GM08714 (cell line): ENCODE measurements around the gene PIGR.

Experiments used
- H3K4me3 ChIP-seq: fragments of 200-500 bp; sonication (Bioruptor generic); 2 replicates; pipeline ENCODE4 v1.5.1; 2014; ENCODE audit warnings: mild to moderate bottlenecking, low read length, inconsistent platforms
- ZNF274 ChIP-seq: IDR thresholded peaks from 2 replicates; pipeline ENCODE4 v1.6.1; 2012; ENCODE audit warnings: mild to moderate bottlenecking, low read depth, low read length

PIGR gene

DNA sequence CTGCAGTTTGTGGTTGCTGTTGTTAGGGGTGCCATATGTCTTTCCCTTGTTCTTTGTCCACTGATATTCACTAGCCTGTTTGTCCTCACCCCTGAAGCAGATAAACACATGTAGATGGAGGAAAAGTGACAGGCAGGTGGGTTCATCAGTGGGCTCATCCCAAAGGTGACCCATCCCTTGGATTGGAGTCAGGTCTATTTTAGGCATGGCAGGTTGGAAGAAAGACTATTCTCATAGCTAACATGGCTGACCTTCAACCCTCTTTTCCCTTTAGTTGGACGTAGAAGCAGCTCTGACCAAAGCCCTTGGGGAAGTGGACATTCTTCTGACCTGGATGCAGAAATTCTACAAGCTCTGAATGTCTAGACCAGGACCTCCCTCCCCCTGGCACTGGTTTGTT is 43.6 kb downstream of the PIGR start:
- no peak for TF ChIP-seq ZNF274
- H3K4me3 ChIP-seq: no peak overlapping the region

DNA sequence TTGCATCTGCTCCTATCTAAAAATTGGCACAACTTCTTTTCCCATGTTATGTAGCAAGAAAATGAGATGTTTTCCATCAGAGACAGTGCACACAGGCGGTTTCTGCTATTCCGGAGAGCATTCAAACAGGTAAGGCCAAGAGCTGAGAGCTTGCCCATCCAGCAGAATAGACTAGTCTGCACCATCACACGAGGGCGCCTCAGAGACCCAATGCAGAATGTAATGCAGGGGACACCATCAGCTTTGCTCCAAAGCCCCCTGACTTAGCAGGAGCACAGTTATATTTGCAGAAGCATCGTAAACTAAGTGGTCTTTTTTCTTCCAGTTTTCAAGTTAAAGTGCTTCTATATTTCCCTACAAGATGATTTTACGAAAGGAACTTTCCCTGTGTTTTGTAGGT is 44.3 kb downstream of the PIGR start:
- H3K4me3 ChIP-seq: no peak overlapping the region
- no peak for TF ChIP-seq ZNF274

DNA sequence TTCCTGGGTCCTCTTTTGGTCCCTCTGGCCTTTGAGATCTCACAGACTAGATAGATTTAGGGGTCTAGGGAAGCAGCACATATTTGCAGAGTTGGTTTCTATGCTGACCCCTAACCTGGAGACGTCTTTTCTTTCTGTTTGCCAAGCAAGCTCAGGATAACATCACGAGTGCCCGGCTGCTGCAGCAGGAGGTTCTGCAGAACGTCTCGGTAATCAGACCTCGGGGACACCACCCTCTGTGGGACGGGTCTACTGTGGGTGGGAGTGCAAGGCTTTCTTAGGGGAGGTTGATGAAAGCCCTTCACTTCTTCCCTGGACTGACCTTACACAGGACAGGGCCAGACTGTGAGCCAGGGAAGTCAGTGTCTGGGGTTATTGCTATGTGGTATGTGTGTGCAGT is 46.1 kb downstream of the PIGR start:
- no peak for TF ChIP-seq ZNF274
- H3K4me3 ChIP-seq: no peak overlapping the region

DNA sequence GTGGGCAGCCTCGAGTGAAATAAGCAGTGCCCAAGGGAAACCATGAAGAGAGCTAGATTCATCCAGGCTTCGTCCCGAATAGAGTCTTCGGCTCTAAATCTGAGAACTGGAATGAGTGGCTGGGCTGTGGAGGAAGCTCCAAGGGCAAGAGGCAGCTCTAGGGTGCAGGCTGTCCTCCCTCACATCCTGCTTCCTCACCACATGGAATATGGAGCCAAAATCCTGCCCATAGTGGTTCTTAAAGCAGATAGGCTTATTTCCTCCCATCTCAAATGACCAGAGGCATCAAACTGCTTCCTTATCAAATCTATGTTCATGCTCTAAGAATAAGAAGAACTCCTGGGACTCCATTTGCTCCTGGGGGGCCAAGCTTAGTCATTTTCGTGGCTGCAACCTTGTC is 46.5 kb downstream of the PIGR start:
- TF ChIP-seq ZNF274: no peak
- no peak overlapping the region for H3K4me3 ChIP-seq

DNA sequence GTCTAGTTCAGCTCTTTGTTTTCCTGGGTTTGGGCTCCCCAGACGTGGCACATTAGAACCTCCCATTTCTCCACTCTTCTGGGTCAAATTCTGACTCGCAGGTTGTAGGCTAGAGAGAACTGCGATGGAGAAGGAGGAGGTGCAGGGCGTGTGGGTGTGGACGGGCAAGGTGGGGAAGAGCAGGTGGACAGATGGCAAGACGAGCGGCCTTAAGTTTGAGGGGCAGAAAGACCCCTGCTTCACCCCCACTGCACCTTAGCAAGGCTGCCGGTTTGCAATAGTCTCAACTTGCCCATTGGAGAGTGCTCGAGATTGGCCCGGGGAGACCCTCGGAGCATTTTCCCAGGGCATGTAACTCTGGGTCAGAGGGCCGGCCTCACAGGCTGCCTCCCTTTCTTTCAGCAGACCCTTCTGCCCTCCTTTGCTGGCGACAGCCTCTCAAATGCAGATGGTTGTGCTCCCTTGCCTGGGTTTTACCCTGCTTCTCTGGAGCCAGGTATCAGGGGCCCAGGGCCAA is 47.3 kb downstream of the PIGR start:
- no peak for TF ChIP-seq ZNF274
- H3K4me3 ChIP-seq: no peak overlapping the region

DNA sequence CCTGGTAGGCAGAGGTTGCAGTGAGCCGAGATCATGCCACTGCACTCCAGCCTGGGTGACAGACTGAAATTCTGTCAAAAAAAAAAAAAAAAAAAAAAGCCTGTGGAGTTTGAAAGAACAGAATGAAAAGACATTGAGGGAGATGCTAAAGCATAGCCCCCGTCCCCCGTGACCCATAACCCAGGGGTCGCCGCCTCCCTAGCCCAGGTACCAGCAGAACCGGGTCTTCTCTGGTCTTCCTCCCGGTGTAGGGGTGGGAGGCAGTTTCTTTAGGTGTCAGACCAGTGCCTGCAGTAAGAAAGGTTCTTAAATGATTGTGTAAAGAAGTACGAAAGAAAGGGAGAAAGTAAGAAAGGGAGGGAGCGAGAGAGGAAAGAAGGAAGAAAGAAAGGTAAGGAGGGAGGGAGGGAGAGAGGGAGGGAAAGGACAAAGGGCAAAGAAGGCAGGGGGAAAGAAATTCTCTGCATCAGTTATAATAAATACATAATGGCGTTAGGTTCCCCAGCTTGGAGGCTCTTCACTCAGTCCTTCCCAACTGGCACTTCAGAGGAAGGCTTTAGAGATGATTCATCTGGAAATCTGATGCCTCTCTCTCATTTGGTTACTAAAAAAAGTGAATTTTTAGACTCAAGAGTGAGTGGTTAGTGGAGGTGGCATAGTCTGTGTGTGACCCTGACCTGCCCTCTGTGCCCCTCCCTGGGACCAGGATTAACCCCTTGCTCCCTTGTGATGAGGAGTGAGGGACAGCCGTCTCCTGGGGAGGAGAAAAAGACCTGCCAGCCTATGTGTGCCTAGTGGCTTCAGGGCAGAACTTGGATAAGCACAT is 48.0 kb downstream of the PIGR start:
- TF ChIP-seq ZNF274: no peak
- H3K4me3 ChIP-seq: no peak overlapping the region

DNA sequence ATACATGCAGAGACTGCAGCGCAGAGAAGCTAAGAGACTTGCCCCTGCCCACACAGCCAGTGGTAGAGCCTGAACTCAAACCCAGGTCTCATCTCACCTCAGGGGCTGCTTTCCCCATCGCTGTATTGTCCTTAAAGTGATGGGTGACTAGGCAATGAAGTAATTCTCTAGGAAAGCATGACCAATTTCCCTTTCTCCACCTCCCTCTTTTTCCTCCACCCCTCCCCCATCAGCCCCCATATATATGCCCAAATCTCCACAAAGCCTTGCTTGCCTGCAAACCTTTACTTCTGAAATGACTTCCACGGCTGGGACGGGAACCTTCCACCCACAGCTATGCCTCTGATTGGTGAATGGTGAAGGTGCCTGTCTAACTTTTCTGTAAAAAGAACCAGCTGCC is 49.1 kb downstream of the PIGR start, which contains the start of gene IL24:
Gene IL24 (plus strand): TSS at position 269 of the 400 bp plus-strand sequence. CDS start 390 bp downstream, outside the sequence.
- no peak within 1 kb of the TSS for H3K4me3 ChIP-seq
- no peak for TF ChIP-seq ZNF274

DNA sequence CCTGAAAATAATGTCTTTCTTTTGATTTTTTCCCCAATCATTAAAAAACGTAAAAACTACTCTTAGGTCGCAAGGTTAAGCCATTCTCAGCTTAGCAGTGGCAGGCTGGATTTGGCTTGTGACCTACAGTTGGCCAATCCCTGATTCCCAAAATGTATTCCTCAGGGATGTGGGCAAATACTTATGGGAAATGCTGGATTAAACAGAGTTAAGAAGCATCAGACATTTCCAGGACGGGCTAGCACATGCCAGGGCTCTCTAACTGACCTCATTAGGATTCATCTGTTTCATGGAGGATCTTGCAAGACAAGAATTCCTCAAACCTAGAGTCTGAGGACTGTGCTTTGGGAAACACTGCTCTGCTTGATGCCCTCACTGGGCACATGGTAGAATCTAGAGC is 50.0 kb downstream of the PIGR start:
- TF ChIP-seq ZNF274: no peak

DNA sequence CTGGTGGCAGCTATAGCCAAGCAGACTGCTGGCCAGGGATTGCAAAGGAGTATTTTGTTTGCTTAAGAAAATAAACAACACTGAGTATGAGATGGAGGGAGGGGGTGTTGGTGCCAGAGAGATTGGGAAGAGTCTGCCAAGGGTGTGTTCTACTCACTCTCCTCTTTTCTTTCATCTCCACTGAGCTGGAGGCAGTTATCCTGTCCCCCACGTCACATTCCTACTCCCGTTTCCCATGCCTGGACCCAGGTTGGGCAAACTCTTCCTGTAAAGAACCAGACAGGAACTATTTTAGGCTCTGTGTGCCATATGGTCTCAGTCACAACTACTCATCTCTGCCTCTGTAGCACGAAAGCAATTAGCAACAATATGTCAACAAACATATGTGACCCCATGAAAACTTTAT is 50.4 kb downstream of the PIGR start:
- no peak for TF ChIP-seq ZNF274
- no peak overlapping the region for H3K4me3 ChIP-seq

More for the DNA sequence above, 50.0 kb downstream of the PIGR start:
- H3K4me3 ChIP-seq: no peak overlapping the region

DNA sequence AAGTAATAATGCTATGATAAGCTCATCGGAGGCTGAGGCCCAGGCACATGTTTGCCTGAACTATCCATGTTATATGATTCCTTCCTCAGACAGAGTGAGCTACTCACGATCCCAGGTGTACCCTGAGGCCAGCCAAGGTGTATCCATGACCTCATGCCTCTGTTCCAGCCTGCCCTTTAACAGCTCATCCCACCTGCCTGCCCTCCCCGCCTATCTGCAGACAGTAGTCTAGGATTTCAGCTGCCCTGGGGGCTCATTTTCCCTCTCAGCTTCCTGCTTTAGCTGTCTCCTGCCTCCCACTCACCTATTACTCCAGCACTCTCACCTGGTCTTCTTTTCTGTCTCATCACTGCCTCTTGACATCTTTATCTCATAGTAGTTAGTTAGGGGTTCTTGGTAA is 50.9 kb downstream of the PIGR start:
- H3K4me3 ChIP-seq: no peak overlapping the region
- TF ChIP-seq ZNF274: no peak

DNA sequence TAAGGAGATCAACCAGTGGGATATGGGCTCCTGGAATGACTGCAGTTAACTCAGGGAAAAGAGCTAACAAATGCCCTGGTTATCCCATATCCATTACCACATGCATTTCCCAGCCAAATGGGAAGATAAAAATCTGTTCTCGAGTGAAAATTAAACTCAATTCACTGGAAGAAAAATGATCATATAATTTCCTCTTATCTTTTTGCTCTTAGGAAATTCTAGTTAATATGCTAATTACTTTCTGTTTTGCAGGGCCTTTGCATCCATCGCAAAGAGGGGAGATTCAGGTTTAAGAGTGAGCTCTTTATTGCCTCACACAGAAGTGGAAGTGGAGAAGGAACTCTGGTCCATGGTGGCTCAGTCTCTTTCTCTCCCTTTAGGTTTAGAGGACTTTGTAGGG is 52.9 kb downstream of the PIGR start:
- no peak for TF ChIP-seq ZNF274
- H3K4me3 ChIP-seq: no peak overlapping the region

DNA sequence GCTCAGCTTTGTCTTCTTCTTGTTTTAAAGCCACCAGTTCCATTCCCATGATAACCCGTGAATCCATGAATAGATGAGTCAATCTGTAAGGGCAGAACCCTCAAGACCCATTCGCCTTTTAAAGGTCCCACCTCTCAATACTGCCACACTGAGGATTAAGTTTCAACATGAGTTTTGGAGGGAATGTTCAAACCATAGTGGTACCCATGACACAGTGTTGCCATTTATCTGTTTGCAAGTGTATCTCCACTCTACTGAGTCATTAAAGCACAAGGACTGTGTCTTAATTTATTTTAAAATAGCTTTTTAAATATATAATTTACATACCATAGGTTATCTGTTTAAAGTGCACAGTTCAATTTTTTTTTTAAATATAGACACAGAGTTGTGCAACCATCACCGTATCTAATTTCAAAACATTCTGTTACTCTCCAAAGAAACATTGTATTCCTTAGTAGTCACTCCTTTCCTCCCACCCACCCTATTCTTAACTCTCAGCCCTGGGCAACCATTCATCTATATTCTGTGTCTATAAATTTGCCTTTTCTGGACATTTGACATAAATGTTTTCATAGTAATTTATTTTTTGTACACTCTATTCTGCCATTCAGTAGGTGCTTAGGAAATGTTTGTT is 53.8 kb downstream of the PIGR start:
- TF ChIP-seq ZNF274: no peak

DNA sequence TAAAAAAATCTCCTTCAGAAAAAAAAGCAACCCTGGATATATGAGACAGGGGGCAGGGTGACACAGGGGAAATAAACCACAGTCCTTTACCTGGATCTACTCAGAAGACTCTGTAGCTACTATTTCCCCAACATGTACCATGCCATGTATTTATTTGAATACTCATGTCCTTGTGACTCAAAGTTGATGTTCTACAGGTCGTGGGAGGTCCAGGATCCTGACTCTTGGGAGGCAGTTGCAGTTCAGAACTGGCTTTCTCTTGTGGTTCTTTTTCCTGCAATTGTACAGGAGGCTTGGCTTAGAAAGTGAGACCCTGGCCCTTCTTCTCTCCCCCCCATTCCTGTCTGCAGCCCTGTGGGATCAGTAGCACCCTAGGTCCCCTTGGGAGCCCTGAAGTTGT is 54.9 kb downstream of the PIGR start:
- H3K4me3 ChIP-seq: no peak overlapping the region
- TF ChIP-seq ZNF274: no peak

More for the DNA sequence above, 53.8 kb downstream of the PIGR start:
- no peak overlapping the region for H3K4me3 ChIP-seq

DNA sequence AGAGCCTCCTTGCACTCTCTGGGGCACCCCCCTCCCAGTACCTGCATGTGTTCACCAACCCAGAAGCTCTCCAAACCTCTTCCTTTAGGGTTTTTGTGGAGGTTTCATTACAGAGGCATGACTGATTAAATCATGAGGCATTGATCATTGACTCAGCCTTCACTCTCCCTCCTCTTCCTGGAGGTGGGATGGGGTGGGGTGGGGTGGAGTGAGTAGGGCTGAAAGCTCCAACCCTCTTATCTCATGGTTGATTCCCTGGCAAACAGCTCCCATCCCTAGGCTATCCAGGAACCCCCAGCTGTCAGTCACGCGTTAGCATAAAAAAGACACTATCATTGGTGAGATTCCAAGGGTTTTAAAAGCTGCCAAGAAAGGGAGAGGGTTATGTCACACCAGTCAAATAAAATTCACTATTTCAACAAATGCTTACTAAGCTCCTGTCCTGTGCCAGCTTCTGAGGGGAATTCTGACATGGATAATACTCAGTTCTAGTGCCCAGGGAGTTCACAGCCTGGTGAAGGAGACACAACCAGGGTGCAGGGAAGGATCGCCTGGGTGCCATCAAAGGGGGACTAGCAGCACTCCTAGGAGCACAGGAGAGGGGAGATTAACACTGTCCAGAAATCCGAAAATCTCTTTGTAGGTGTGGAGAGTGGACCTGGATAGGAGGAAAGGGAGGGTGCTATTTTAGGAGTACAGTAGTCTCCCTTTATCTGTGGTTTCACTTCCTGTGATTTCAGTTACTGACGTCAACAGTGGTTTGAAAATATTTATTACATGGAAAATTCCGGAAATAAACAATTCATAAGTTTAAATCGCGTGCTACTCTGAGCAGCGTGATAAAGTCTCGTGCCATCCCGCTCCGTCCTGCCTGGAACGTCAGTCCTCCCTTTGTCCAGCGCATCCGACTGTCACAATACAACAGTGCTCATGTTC is 55.9 kb downstream of the PIGR start:
- TF ChIP-seq ZNF274: no peak
- no peak overlapping the region for H3K4me3 ChIP-seq
